Upper lobe of left lung (tissue), 6 donors: ENCODE results near the gene POLN. TPM values are rescaled to one million over a fixed set of nuclear protein-coding genes. Genes with fewer than 3 reads are reported as not detected.

Experiments
- ATAC-seq, 2 donors: fragments of 200-7000 bp; cut with Tn5 transposase; one replicate each; pipeline ENCODE4 v1.9.1; 2022; ENCODE audit warnings: mild to moderate bottlenecking in 2 of 2, moderate library complexity in 2 of 2; ENCODE audit not compliant: low FRiP score in 2 of 2
- DNase-seq, 2 donors: peaks; one replicate each; pipeline ENCODE4 v3.0.0-alpha.2; 2019 to 2020
- H3K27ac ChIP-seq, 4 donors: fragments of 200-600 bp; sonication (generic); one replicate each; pipeline ENCODE4 v1.5.1; 2016 to 2019
- H3K27me3 ChIP-seq, 4 donors: fragments of 200-600 bp; sonication (generic); one replicate each; pipeline ENCODE4 v1.5.1; 2017 to 2019
- H3K36me3 ChIP-seq, 4 donors: fragments of 200-600 bp; sonication (generic); one replicate each; pipeline ENCODE4 v1.5.1; 2016 to 2019
- H3K4me1 ChIP-seq, 4 donors: fragments of 200-600 bp; sonication (generic); one replicate each; pipeline ENCODE4 v1.5.1; 2018 to 2019
- H3K4me3 ChIP-seq, 4 donors: fragments of 200-600 bp; sonication (generic); one replicate each; pipeline ENCODE4 v1.5.1; 2017 to 2019; ENCODE audit warnings: mild to moderate bottlenecking in 2 of 4, moderate library complexity in 1 of 4
- H3K9me3 ChIP-seq, 4 donors: fragments of 200-600 bp; sonication (generic); one replicate each; pipeline ENCODE4 v1.5.1; 2018 to 2019
- CTCF ChIP-seq, 6 experiments: fragments of 450-650 bp in 4 of 6; fragments of 200-600 bp in 2 of 6; sonication (generic) in 2 of 6; IDR thresholded peaks; one replicate each; pipeline ENCODE4 v1.5.1; 2016 to 2019; ENCODE audit warnings: antibody characterized with exemption in 6 of 6
- EP300 ChIP-seq, 4 donors: sonication (generic); formaldehyde crosslinking; IDR thresholded peaks; one replicate each; pipeline ENCODE4 v1.5.1; 2017; ENCODE audit warnings: antibody characterized with exemption in 4 of 4, control low read depth in 2 of 4
- POLR2A ChIP-seq, 4 donors: fragments of 450-650 bp; IDR thresholded peaks; one replicate each; pipeline ENCODE4 v1.5.1; 2016 to 2017; ENCODE audit warnings: antibody characterized with exemption in 4 of 4, mild to moderate bottlenecking in 2 of 4
- POLR2AphosphoS5 ChIP-seq, 2 donors: sonication (generic); formaldehyde crosslinking; IDR thresholded peaks; one replicate each; pipeline ENCODE4 v1.5.1; 2017; ENCODE audit warnings: antibody characterized with exemption in 2 of 2
- WGBS, 2 donors: methylation state at CpG; one replicate each; pipeline ENCODE4 v1.1.5; 2017 to 2018; 5-methylcytosine and 5-hydroxymethylcytosine counted together
- total RNA-seq, 6 donors: library from RNA; depleted of rRNA in 4 of 6; stranded (reverse); fragments of >200 nt in 4 of 6; gene quantifications; one replicate each; pipeline versions ENCODE4 v1.1.0 to v1.2.1, GENCODE V29; 2016 to 2021
- donor health status: DM: no; HTN: no; CAD: no; lungs with moderate emphysema.
- donor health status: DM: no; HTN: yes; CAD: no; lungs with severe emphysema.

Gene POLN
- total RNA-seq, 6 donors from 2014 or later: 0.89 to 5.5 (median 2.6) TPM

GRCh38 chr4:2085496-2085901 is 156.4 kb downstream of the POLN start:
- Histone ChIP-seq H3K4me1 (no peaks in the 10 kb centered on the region), H3K27ac (no peak overlapping the region), H3K27me3 (no peaks in the 10 kb centered on the region), H3K36me3 (no peaks in the 10 kb centered on the region), H3K9me3 (no peaks in the 10 kb centered on the region), H3K4me3 (no peak overlapping the region)
- DNase-seq (peak in 1 of 2 donors; percentile 16), ATAC-seq (no peak)
- 86 to 91% methylated on average over 6 to 8 of the region's 8 CpGs for WGBS, 2 donors
- TF ChIP-seq POLR2AphosphoS5 (IDR thresholded peaks at IDR 0.05): no peak

DNA sequence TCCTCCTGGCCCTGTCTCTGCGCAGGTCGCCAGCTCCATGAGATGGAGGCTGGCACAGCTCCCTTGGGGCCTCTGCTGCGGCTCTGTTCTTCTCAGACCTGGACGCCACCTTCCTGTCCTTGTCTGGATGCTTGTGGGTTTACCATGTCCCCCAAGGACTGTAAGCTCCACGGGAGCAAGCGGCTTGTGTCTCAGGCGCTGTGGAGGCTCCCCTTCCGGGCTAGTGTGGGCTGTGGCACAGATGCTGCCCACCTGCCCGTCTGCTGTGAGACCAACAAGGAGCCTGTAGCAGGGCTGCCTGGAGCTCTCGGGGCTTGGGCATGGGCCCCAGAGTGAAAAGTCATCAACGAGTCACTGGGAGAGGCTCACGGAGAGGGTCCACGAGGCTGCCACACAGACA is 157.6 kb downstream of the POLN start:
- peak; percentile 12 to 57 for DNase-seq
- Histone ChIP-seq H3K36me3 (no peaks in the 10 kb centered on the region), H3K27ac (no peak overlapping the region), H3K4me1 (no peaks in the 10 kb centered on the region), H3K27me3 (no peaks in the 10 kb centered on the region), H3K9me3 (no peaks in the 10 kb centered on the region), H3K4me3 (no peak overlapping the region)
- ATAC-seq: no peak
- 88 to 90% methylated on average over 12 of the region's 13 CpGs for WGBS, 2 donors
- TF ChIP-seq POLR2A (IDR thresholded peaks at IDR 0.05) (no peak), POLR2AphosphoS5 (IDR thresholded peaks at IDR 0.05) (no peak), EP300 (IDR thresholded peaks at IDR 0.05) (no peak), CTCF (IDR thresholded peaks at IDR 0.05) (no peak)

GRCh38 chr4:2083826-2084160 is 158.1 kb downstream of the POLN start:
- 80 to 91% methylated on average over 6 of the region's 6 CpGs for WGBS, 2 donors
- Histone ChIP-seq H3K4me1 (no peaks in the 10 kb centered on the region), H3K4me3 (no peak overlapping the region), H3K27me3 (no peaks in the 10 kb centered on the region), H3K36me3 (no peaks in the 10 kb centered on the region), H3K27ac (no peak overlapping the region), H3K9me3 (no peaks in the 10 kb centered on the region)
- DNase-seq (peak in 1 of 2 donors; percentile 1), ATAC-seq (no peak)
- no peak for TF ChIP-seq POLR2A (IDR thresholded peaks at IDR 0.05)
- TF ChIP-seq EP300 (IDR thresholded peaks at IDR 0.05): no peak
- no peak for TF ChIP-seq CTCF (IDR thresholded peaks at IDR 0.05)

DNA sequence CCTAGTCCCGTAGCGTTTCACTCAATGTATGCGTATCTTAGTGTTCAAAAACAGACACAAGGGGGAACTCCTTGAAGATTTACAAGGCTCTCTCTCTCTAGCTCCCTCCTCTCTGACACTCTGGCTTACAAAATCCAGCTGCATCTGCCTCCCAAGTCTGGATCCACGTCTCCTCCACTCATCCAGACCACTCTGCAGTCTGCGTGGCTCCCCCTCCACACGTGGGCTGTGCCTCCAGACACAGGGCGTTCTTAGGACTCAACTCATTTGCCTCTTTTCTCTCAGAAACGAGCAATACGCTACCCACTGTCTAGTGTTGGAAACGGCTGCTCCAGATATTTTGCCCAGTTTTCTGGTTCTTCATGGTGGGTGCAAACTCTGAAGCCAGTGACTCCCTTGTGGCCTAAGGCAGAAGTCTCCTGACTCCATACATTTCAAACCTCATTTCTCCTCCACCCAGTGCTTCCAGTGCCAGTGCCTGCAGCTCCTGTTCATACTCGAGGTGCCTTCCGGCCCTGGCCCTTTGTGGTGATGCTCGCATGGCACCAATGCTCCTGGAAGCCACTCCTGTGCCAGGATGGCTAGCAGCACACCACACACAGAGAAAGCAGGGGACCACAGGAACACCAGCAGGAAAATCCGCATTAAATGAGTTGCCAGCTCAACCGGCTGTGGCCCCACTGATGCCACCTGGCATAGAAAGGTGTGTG is 158.7 kb downstream of the POLN start:
- H3K27me3 ChIP-seq: no peaks in the 10 kb centered on the region
- 81 to 88% methylated on average over 15 of the region's 15 CpGs for WGBS, 2 donors
- DNase-seq (peak in 1 of 2 donors; percentile 18), ATAC-seq (no peak)
- H3K36me3 ChIP-seq: no peaks in the 10 kb centered on the region
- H3K27ac ChIP-seq: no peak overlapping the region
- no peak for TF ChIP-seq POLR2A (IDR thresholded peaks at IDR 0.05)
- no peak for TF ChIP-seq CTCF (IDR thresholded peaks at IDR 0.05)
- TF ChIP-seq EP300 (IDR thresholded peaks at IDR 0.05): no peak
- TF ChIP-seq POLR2AphosphoS5 (IDR thresholded peaks at IDR 0.05): no peak
- no peaks in the 10 kb centered on the region for H3K9me3 ChIP-seq
- no peak overlapping the region for H3K4me3 ChIP-seq
- H3K4me1 ChIP-seq: no peaks in the 10 kb centered on the region

GRCh38 chr4:2082627-2083026 is 159.3 kb downstream of the POLN start:
- DNase-seq: no peak
- 87 to 88% methylated on average over 4 of the region's 4 CpGs for WGBS, 2 donors
- no peak for ATAC-seq
- H3K27me3 ChIP-seq: no peaks in the 10 kb centered on the region
- no peaks in the 10 kb centered on the region for H3K36me3 ChIP-seq
- TF ChIP-seq CTCF (IDR thresholded peaks at IDR 0.05): no peak
- no peak for TF ChIP-seq POLR2A (IDR thresholded peaks at IDR 0.05)
- no peak for TF ChIP-seq POLR2AphosphoS5 (IDR thresholded peaks at IDR 0.05)
- no peak for TF ChIP-seq EP300 (IDR thresholded peaks at IDR 0.05)
- H3K9me3 ChIP-seq: no peaks in the 10 kb centered on the region
- H3K27ac ChIP-seq: no peak overlapping the region
- no peak overlapping the region for H3K4me3 ChIP-seq
- H3K4me1 ChIP-seq: no peaks in the 10 kb centered on the region
